ENCODE results near the gene ITPR1.

DNA sequence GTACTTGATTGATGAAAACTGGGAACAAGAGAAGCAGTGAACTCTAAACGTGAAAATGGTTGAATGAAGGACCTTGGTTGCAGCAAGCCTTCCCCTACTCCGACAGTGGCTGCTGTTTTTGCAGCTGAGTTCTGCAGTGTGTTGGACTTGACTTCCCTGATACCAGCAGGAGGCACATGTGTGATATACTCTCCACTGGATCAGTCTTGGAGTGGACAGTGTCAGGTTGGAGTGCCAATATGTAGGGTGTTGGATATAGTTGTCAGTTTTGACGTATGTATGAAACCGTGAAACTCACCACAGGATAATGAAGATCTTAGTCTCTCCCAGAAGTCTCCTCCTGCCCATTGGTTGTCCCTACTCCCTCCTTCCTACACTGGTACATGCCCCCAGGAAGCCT, 106.5 kb downstream of the ITPR1 start:
- TF ChIP-seq YY1 (IDR thresholded peaks at IDR 0.05; ENCODE audit: insufficient read depth, insufficient read length) = no peak
- no peak for TF ChIP-seq ZNF274 (IDR thresholded peaks at IDR 0.05; ENCODE audit: low read depth, low read length)
